ENCODE measurements around the gene ADAMTS18.

- TF ChIP-seq POLR2A (IDR thresholded peaks at IDR 0.05) (no peak), CTCF (IDR thresholded peaks at IDR 0.05) (no peak)
These were observed 102.8 kb downstream of the ADAMTS18 start for GRCh38 chr16:77331802-77332586.

Data from body of pancreas (tissue), 4 donors.